IMR-90 (cell line): ENCODE results near the gene TRA2B. TPM values are rescaled to one million over a fixed set of nuclear protein-coding genes. Genes with fewer than 3 reads are reported as not detected.

Source experiments
- ATAC-seq: fragments of 200-7000 bp; cut with Tn5 transposase; 2 replicates; pipeline ENCODE4 v1.9.1; 2020; ENCODE audit warnings: low read depth, mild to moderate bottlenecking, moderate library complexity
- BruUV-seq: library from RNA; stranded (reverse); fragments of 400-500 nt; replicated peaks from 2 replicates; lab custom pipeline; 2021; lab: Mats Ljungman, UMichigan
- CTCF ChIA-PET: fragments of 300-600 bp; formaldehyde crosslinking; extraction: SDS; loops from one replicate; lab custom pipeline; 2021; ENCODE audit warnings: antibody characterized with exemption; lab: Yijun Ruan, JAX
- POLR2A ChIA-PET: fragments of 300-600 bp; sonication (Branson Sonifier 250); formaldehyde crosslinking; loops from one replicate; lab custom pipeline; 2022; ENCODE audit warnings: antibody characterized with exemption; ENCODE audit not compliant: unreplicated experiment; lab: Charles Lee
- DNase-seq: peaks from one replicate; pipeline ENCODE4 v3.0.0; 2013
- H2AFZ ChIP-seq: replicated peaks from 2 replicates; pipeline ENCODE3; 2013; ENCODE audit warnings: low read length, mild to moderate bottlenecking; ENCODE audit not compliant: poor library complexity
- H2AK5ac ChIP-seq: 2 replicates; pipeline ENCODE4 v1.6.1; 2013; ENCODE audit warnings: low read depth, low read length, inconsistent platforms
- H2AK9ac ChIP-seq: replicated peaks from 2 replicates; pipeline ENCODE3; 2013; ENCODE audit warnings: mild to moderate bottlenecking, low read depth, low read length, moderate library complexity; ENCODE audit not compliant: poor library complexity
- H2BK120ac ChIP-seq: 2 replicates; pipeline ENCODE4 v1.6.1; 2013; ENCODE audit warnings: low read depth, low read length, inconsistent platforms
- H2BK15ac ChIP-seq: 3 replicates; pipeline ENCODE4 v1.6.1; 2013; ENCODE audit warnings: low read depth, low read length, inconsistent platforms
- H2BK20ac ChIP-seq: 2 replicates; pipeline ENCODE4 v1.6.1; 2013; ENCODE audit warnings: low read depth, mild to moderate bottlenecking, inconsistent platforms, low read length, moderate library complexity
- H2BK5ac ChIP-seq: 2 replicates; pipeline ENCODE4 v1.6.1; 2013; ENCODE audit warnings: mild to moderate bottlenecking, low read depth, low read length, inconsistent platforms; ENCODE audit not compliant: poor library complexity, severe bottlenecking
- H3K14ac ChIP-seq: replicated peaks from 2 replicates; pipeline ENCODE4 v1.6.1; 2013; ENCODE audit warnings: low read depth, low read length, inconsistent platforms
- H3K18ac ChIP-seq: 2 replicates; pipeline ENCODE4 v1.6.1; 2013; ENCODE audit warnings: low read depth, low read length, control low read depth
- H3K23ac ChIP-seq: 2 replicates; pipeline ENCODE4 v1.6.1; 2013; ENCODE audit warnings: low read depth, low read length, inconsistent platforms
- H3K27ac ChIP-seq: 2 replicates; pipeline ENCODE4 v1.5.1; 2013; ENCODE audit warnings: mild to moderate bottlenecking, control low read depth, low read length; ENCODE audit not compliant: insufficient read depth
- H3K27me3 ChIP-seq: 2 replicates; pipeline ENCODE4 v1.6.1; 2013; ENCODE audit warnings: low read length; ENCODE audit not compliant: control insufficient read depth, insufficient read depth
- H3K36me3 ChIP-seq: 2 replicates; pipeline ENCODE4 v1.6.1; 2013; ENCODE audit warnings: low read length, mixed read lengths; ENCODE audit not compliant: control insufficient read depth, insufficient read depth
- H3K4ac ChIP-seq: 2 replicates; pipeline ENCODE4 v1.6.1; 2013; ENCODE audit warnings: low read depth, low read length, inconsistent platforms
- H3K4me1 ChIP-seq: 2 replicates; pipeline ENCODE4 v1.6.1; 2013; ENCODE audit warnings: low read length, mixed read lengths; ENCODE audit not compliant: control insufficient read depth, insufficient read depth
- H3K4me2 ChIP-seq: 2 replicates; pipeline ENCODE4 v1.6.1; 2013; ENCODE audit warnings: low read depth, mild to moderate bottlenecking, control low read depth, low read length, moderate library complexity
- H3K4me3 ChIP-seq: 2 replicates; pipeline ENCODE4 v1.5.1; 2013; ENCODE audit warnings: low read depth, mild to moderate bottlenecking, control low read depth, low read length, moderate library complexity; ENCODE audit not compliant: insufficient read depth
- H3K56ac ChIP-seq: 2 replicates; pipeline ENCODE4 v1.6.1; 2013; ENCODE audit warnings: low read length, inconsistent platforms; ENCODE audit not compliant: insufficient read depth; ENCODE audit errors: extremely low read depth
- H3K79me1 ChIP-seq, 2 experiments: 2 replicates each; pipeline ENCODE4 v1.6.1; 2013; ENCODE audit warnings: low read length in 2 of 2, inconsistent platforms in 1 of 2, low read depth in 1 of 2
- H3K9ac ChIP-seq: 2 replicates; pipeline ENCODE4 v1.6.1; 2013; ENCODE audit warnings: low read depth, low read length, control low read depth
- H3K9me1 ChIP-seq: 2 replicates; pipeline ENCODE4 v1.6.1; 2013; ENCODE audit warnings: low read length, inconsistent platforms; ENCODE audit not compliant: insufficient read depth
- H3K9me3 ChIP-seq: 2 replicates; pipeline ENCODE4 v1.6.1; 2013; ENCODE audit warnings: low read length; ENCODE audit not compliant: control insufficient read depth, insufficient read depth
- H4K20me1 ChIP-seq: 2 replicates; pipeline ENCODE4 v1.6.1; 2013; ENCODE audit warnings: low read length, inconsistent platforms; ENCODE audit not compliant: insufficient read depth
- H4K5ac ChIP-seq: 2 replicates; pipeline ENCODE4 v1.6.1; 2013; ENCODE audit warnings: mild to moderate bottlenecking, low read depth, low read length, control low read depth
- H4K8ac ChIP-seq, 2 experiments: 2 replicates each; pipeline ENCODE4 v1.6.1; 2013; ENCODE audit warnings: low read depth in 2 of 2, low read length in 2 of 2, control low read depth in 1 of 2, inconsistent platforms in 1 of 2
- H4K91ac ChIP-seq: 2 replicates; pipeline ENCODE4 v1.6.1; 2013; ENCODE audit warnings: low read depth, low read length, inconsistent platforms; ENCODE audit not compliant: insufficient read depth
- BHLHE40 ChIP-seq: fragments of 150-350 bp; IDR thresholded peaks from 2 replicates; pipeline ENCODE4 v1.6.1; 2016; ENCODE audit warnings: mild to moderate bottlenecking, low read depth, low read length
- CEBPB ChIP-seq: IDR thresholded peaks from 2 replicates; pipeline ENCODE4 v1.6.1; 2012; ENCODE audit warnings: low read depth, low read length, improper control_type of control experiment
- CHD1 ChIP-seq: IDR thresholded peaks from 2 replicates; pipeline ENCODE4 v1.6.1; 2012; ENCODE audit warnings: low read depth, low read length, improper control_type of control experiment
- FOS ChIP-seq: fragments of 150-350 bp; IDR thresholded peaks from 2 replicates; pipeline ENCODE4 v1.6.1; 2016; ENCODE audit warnings: low read depth, low read length
- MAFK ChIP-seq: IDR thresholded peaks from 2 replicates; pipeline ENCODE4 v1.6.1; 2012; ENCODE audit warnings: low read depth, low read length, improper control_type of control experiment
- MAZ ChIP-seq: IDR thresholded peaks from 2 replicates; pipeline ENCODE4 v1.6.1; 2012; ENCODE audit warnings: low read depth, mild to moderate bottlenecking, low read length, improper control_type of control experiment, moderate library complexity, borderline replicate concordance
- MXI1 ChIP-seq: IDR thresholded peaks from 2 replicates; pipeline ENCODE4 v1.6.1; 2012; ENCODE audit warnings: low read depth, mild to moderate bottlenecking, low read length, moderate library complexity, borderline replicate concordance
- NFE2L2 ChIP-seq: fragments of 150-350 bp; IDR thresholded peaks from 2 replicates; pipeline ENCODE4 v1.6.1; 2016; ENCODE audit warnings: low read depth, mild to moderate bottlenecking, low read length
- POLR2A ChIP-seq: IDR thresholded peaks from 2 replicates; pipeline ENCODE4 v1.6.1; 2012; ENCODE audit warnings: mild to moderate bottlenecking, low read depth, low read length
- RAD21 ChIP-seq: IDR thresholded peaks from 2 replicates; pipeline ENCODE4 v1.6.1; 2012; ENCODE audit warnings: low read length, improper control_type of control experiment
- RCOR1 ChIP-seq: IDR thresholded peaks from 2 replicates; pipeline ENCODE4 v1.6.1; 2012; ENCODE audit warnings: mild to moderate bottlenecking, low read length, improper control_type of control experiment; ENCODE audit not compliant: insufficient replicate concordance
- RFX5 ChIP-seq: IDR thresholded peaks from 2 replicates; pipeline ENCODE4 v1.8.0; 2012; ENCODE audit warnings: low read depth, mild to moderate bottlenecking, low read length, moderate library complexity
- SMC3 ChIP-seq: fragments of 150-350 bp; IDR thresholded peaks from 2 replicates; pipeline ENCODE4 v1.6.1; 2016; ENCODE audit warnings: low read depth, mild to moderate bottlenecking, antibody characterized with exemption, low read length, moderate library complexity
- WGBS, 2 experiments: methylation state at CpG; one replicate each; pipeline versions ENCODE4 v1.1.5 to v1.1.7; 2013; ENCODE audit warnings: missing lambda C conversion rate in 2 of 2; ENCODE audit not compliant: insufficient read length in 1 of 2; ENCODE audit errors: extremely low coverage in 2 of 2; 5-methylcytosine and 5-hydroxymethylcytosine counted together
- dilution Hi-C: fragments of 300-500 bp; cut with HindIII; formaldehyde crosslinking; loops from one replicate; pipeline ENCODE4 v1.14.3; 2018; ENCODE audit warnings: low sequenced_read_pairs; ENCODE audit not compliant: unreplicated experiment
- in situ Hi-C: fragments of 300-500 bp; cut with MboI; formaldehyde crosslinking; loops from 3 replicates; pipeline ENCODE4 v1.14.3; 2019; ENCODE audit warnings: low sequenced_read_pairs, inconsistent platforms, mixed read lengths
- intact Hi-C: fragments of 100-400 bp; cut with micrococcal nuclease; formaldehyde crosslinking; loops from 2 replicates; pipeline ENCODE4 v1.10.0; 2022
- polyA plus RNA-seq, 3 experiments: library from polyadenylated mRNA; depleted of rRNA; stranded (reverse); fragments of >200 nt; gene quantifications; 2 replicates each; pipeline ENCODE4 v1.2.3, GENCODE V29; 2012; ENCODE audit warnings: low replicate concordance in 1 of 3
- total RNA-seq: library from RNA; depleted of rRNA; stranded (reverse); fragments of >200 nt; gene quantifications from 2 replicates; pipeline ENCODE4 v1.2.3, GENCODE V29; 2012
- TF ChIP-seq, protein P1 (sequence below): fragments of 150-350 bp; IDR thresholded peaks from 2 replicates; pipeline ENCODE4 v1.6.1; 2016; ENCODE audit warnings: low read depth, mild to moderate bottlenecking, low read length, moderate library complexity, borderline replicate concordance
- TF ChIP-seq, protein P2 (sequence below): conservative IDR thresholded peaks from 2 replicates; pipeline ENCODE4 v1.5.1; 2012; ENCODE audit warnings: mild to moderate bottlenecking, low read depth, low read length, improper control_type of control experiment
- TF ChIP-seq, protein P3 (sequence below): fragments of 150-350 bp; IDR thresholded peaks from 2 replicates; pipeline ENCODE4 v1.6.1; 2017; ENCODE audit warnings: mild to moderate bottlenecking, antibody characterized with exemption, low read length, low read depth

TRA2B gene
- total and polyA plus RNA-seq, 2 of the 4 experiments (the other 2 are of a cell fraction), result 127 to 208 TPM

GRCh38 chr3:185942396-185942795 lies 4.6 kb upstream of the TRA2B start:
- Histone ChIP-seq H3K36me3 (no peaks in the 10 kb centered on the region), H2AK9ac (no peak overlapping the region), H3K27me3 (peaks cover 2% of the 10 kb centered on the region; the same call in 1 of the 2 replicates), H2BK15ac (no peak overlapping the region), H3K9me1 (no peaks in the 10 kb centered on the region), H3K14ac (no peak overlapping the region), H3K18ac (no peak overlapping the region), H3K79me1 (peaks cover 0 to 5% of the 10 kb centered on the region in 2 experiments; a peak in 1 of 4 replicates), H2BK120ac (no peak overlapping the region), H3K4me2 (no peak overlapping the region), H3K9ac (no peak overlapping the region), H3K4ac (no peak overlapping the region), H3K4me3 (no peak overlapping the region), H3K4me1 (no peaks in the 10 kb centered on the region), H4K91ac (no peak overlapping the region), H2AFZ (no peak overlapping the region), H2BK5ac (no peak overlapping the region), H3K9me3 (no peaks in the 10 kb centered on the region), H2BK20ac (no peak overlapping the region), H2AK5ac (no peak overlapping the region), H4K5ac (no peak overlapping the region), H4K20me1 (peaks cover 4% of the 10 kb centered on the region), H3K23ac (no peak overlapping the region), H4K8ac (no peak overlapping the region), H3K56ac (no peak overlapping the region), H3K27ac (no peak overlapping the region)
- intact Hi-C loops, result no loop called here
- DNase-seq (no peak), ATAC-seq (no peak)
- POLR2A ChIA-PET, result no interaction called here
- BruUV-seq, result no TSS peak
- no CpG with 5 or more reads among the region's 3 CpGs for WGBS, 2 experiments
- CTCF ChIA-PET, result interaction anchor here (0.6 to 1.9 kb wide), 3 partner anchors 11 to 99 kb away, joined by 3 to 40 read pairs (median 18); no protein-coding TSS in a partner anchor
- in situ Hi-C loops, result no loop called here
- dilution Hi-C loops, result no loop called here
- TF ChIP-seq POLR2A (no peak), MXI1 (no peak), NFE2L2 (no peak), MAZ (no peak), RFX5 (no peak), CEBPB (no peak), SMC3 (no peak), FOS (no peak), RCOR1 (no peak), RAD21 (no peak), CHD1 (no peak), MAFK (no peak), BHLHE40 (no peak)
- TF ChIP-seq, protein P1, sequence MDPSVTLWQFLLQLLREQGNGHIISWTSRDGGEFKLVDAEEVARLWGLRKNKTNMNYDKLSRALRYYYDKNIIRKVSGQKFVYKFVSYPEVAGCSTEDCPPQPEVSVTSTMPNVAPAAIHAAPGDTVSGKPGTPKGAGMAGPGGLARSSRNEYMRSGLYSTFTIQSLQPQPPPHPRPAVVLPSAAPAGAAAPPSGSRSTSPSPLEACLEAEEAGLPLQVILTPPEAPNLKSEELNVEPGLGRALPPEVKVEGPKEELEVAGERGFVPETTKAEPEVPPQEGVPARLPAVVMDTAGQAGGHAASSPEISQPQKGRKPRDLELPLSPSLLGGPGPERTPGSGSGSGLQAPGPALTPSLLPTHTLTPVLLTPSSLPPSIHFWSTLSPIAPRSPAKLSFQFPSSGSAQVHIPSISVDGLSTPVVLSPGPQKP, result no peak
- TF ChIP-seq, protein P2, sequence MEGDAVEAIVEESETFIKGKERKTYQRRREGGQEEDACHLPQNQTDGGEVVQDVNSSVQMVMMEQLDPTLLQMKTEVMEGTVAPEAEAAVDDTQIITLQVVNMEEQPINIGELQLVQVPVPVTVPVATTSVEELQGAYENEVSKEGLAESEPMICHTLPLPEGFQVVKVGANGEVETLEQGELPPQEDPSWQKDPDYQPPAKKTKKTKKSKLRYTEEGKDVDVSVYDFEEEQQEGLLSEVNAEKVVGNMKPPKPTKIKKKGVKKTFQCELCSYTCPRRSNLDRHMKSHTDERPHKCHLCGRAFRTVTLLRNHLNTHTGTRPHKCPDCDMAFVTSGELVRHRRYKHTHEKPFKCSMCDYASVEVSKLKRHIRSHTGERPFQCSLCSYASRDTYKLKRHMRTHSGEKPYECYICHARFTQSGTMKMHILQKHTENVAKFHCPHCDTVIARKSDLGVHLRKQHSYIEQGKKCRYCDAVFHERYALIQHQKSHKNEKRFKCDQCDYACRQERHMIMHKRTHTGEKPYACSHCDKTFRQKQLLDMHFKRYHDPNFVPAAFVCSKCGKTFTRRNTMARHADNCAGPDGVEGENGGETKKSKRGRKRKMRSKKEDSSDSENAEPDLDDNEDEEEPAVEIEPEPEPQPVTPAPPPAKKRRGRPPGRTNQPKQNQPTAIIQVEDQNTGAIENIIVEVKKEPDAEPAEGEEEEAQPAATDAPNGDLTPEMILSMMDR, result no peak
- TF ChIP-seq, protein P3, sequence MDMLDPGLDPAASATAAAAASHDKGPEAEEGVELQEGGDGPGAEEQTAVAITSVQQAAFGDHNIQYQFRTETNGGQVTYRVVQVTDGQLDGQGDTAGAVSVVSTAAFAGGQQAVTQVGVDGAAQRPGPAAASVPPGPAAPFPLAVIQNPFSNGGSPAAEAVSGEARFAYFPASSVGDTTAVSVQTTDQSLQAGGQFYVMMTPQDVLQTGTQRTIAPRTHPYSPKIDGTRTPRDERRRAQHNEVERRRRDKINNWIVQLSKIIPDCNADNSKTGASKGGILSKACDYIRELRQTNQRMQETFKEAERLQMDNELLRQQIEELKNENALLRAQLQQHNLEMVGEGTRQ, result no peak
